HepG2 (cell line): ENCODE data around the gene PIEZO1. TPM values are rescaled to one million over a fixed set of nuclear protein-coding genes. Genes with fewer than 3 reads are reported as not detected.

Experiments
- DMAP1 ChIP-seq: IDR thresholded peaks from 2 replicates; pipeline ENCODE4 v1.6.1; 2016
- GFI1 ChIP-seq: sonication (generic); formaldehyde crosslinking; IDR thresholded peaks from 2 replicates; pipeline ENCODE4 v1.5.0; 2020; ENCODE audit warnings: missing genetic modification reagents, mild to moderate bottlenecking, borderline replicate concordance
- HCFC1 ChIP-seq: fragments of 150-350 bp; IDR thresholded peaks from 2 replicates; pipeline ENCODE4 v1.6.1; 2014; ENCODE audit warnings: low read depth, low read length
- HDAC1 ChIP-seq: sonication (generic); formaldehyde crosslinking; IDR thresholded peaks from 2 replicates; pipeline ENCODE4 v1.5.1; 2020; ENCODE audit warnings: mild to moderate bottlenecking, missing genetic modification reagents
- HHEX ChIP-seq: IDR thresholded peaks from 2 replicates; pipeline ENCODE4 v1.6.1; 2016; ENCODE audit warnings: control low read depth
- IRX3 ChIP-seq: sonication (generic); formaldehyde crosslinking; IDR thresholded peaks from 2 replicates; pipeline ENCODE4 v1.8.1; 2023; ENCODE audit warnings: mild to moderate bottlenecking, low read depth, missing genetic modification reagents, borderline replicate concordance
- KDM4B ChIP-seq: sonication (generic); formaldehyde crosslinking; IDR thresholded peaks from 2 replicates; pipeline ENCODE4 v1.4.0; 2020; ENCODE audit warnings: missing genetic modification reagents
- MLLT10 ChIP-seq: sonication (generic); formaldehyde crosslinking; IDR thresholded peaks from 2 replicates; pipeline ENCODE4 v1.4.0; 2020; ENCODE audit warnings: missing genetic modification reagents
- NFKBIZ ChIP-seq: IDR thresholded peaks from 2 replicates; pipeline ENCODE4 v1.6.1; 2018; ENCODE audit warnings: missing genetic modification reagents, missing compliant biosample characterization
- RNF2 ChIP-seq: fragments of 450-650 bp; conservative IDR thresholded peaks from 2 replicates; pipeline ENCODE4 v1.6.1; 2016; ENCODE audit warnings: low read depth
- SOX6 ChIP-seq, 2 experiments: fragments of 450-650 bp in 1 of 2; sonication (generic) in 1 of 2; formaldehyde crosslinking in 1 of 2; IDR thresholded peaks; 2 replicates each; pipeline versions ENCODE4 v1.4.0 to v1.6.1; 2017 to 2020; ENCODE audit warnings: antibody characterized with exemption in 1 of 2, mild to moderate bottlenecking in 1 of 2, missing genetic modification reagents in 1 of 2
- TGIF2 ChIP-seq: IDR thresholded peaks from 2 replicates; pipeline ENCODE4 v1.6.1; 2016; ENCODE audit warnings: control low read depth, missing compliant biosample characterization
- THAP11 ChIP-seq: IDR thresholded peaks from 2 replicates; pipeline ENCODE4 v1.6.1; 2016; ENCODE audit warnings: missing biosample characterization, missing genetic modification reagents
- ZFP37 ChIP-seq: sonication (generic); formaldehyde crosslinking; IDR thresholded peaks from 2 replicates; pipeline ENCODE4 v1.4.0; 2020; ENCODE audit warnings: missing genetic modification reagents, borderline replicate concordance
- ZNF350 ChIP-seq: sonication (generic); formaldehyde crosslinking; IDR thresholded peaks from 2 replicates; pipeline ENCODE4 v1.4.0; 2020; ENCODE audit warnings: mild to moderate bottlenecking, low read depth, missing genetic modification reagents, borderline replicate concordance
- ZNF747 ChIP-seq: sonication (generic); formaldehyde crosslinking; IDR thresholded peaks from 2 replicates; pipeline ENCODE4 v1.8.1; 2023; ENCODE audit warnings: missing genetic modification reagents, mild to moderate bottlenecking, borderline replicate concordance
- polyA plus RNA-seq, 8 experiments: library from polyadenylated mRNA; depleted of rRNA in 3 of 8; stranded (reverse) in 7 of 8; unstranded in 1 of 8; fragments of >200 nt; fragmentation: Illumina TruSeq in 4 of 8; extraction: Trizol in 4 of 8; gene quantifications; 2 replicates each; pipeline versions ENCODE4 v1.2.1 to v1.2.3, GENCODE V29; 2011 to 2016; ENCODE audit warnings: low read depth in 4 of 8, missing spikeins in 1 of 8, mixed read lengths in 1 of 8; ENCODE audit not compliant: insufficient read depth in 1 of 8
- total RNA-seq, 5 experiments: library from RNA; depleted of rRNA; stranded (reverse); fragments of >200 nt; fragmentation: Illumina TruSeq; extraction: Trizol; gene quantifications; 2 replicates each; pipeline ENCODE4 v1.2.3, GENCODE V29; 2016; ENCODE audit warnings: low read depth in 1 of 5
- TF ChIP-seq, protein P1 (sequence below): sonication (generic); formaldehyde crosslinking; IDR thresholded peaks from 2 replicates; pipeline ENCODE4 v1.4.0; 2020; ENCODE audit warnings: missing genetic modification reagents, borderline replicate concordance
- TF ChIP-seq, protein P2 (sequence below): sonication (generic); formaldehyde crosslinking; IDR thresholded peaks from 2 replicates; pipeline ENCODE4 v1.8.0; 2022; ENCODE audit warnings: mild to moderate bottlenecking, missing genetic modification reagents, moderate library complexity
- TF ChIP-seq, protein P3 (sequence below): sonication (generic); formaldehyde crosslinking; IDR thresholded peaks from 2 replicates; pipeline ENCODE4 v1.4.0; 2020; ENCODE audit warnings: missing genetic modification reagents
- TF ChIP-seq, protein P4 (sequence below): IDR thresholded peaks from 2 replicates; pipeline ENCODE4 v1.6.1; 2016; ENCODE audit warnings: missing compliant biosample characterization, missing genetic modification reagents, borderline replicate concordance

The PIEZO1 gene
- total and polyA plus RNA-seq, 2 of the 13 experiments (the other 11 are each of a cell fraction or from before 2014, with no cell fraction given): 67.9 to 85.0 TPM

DNA sequence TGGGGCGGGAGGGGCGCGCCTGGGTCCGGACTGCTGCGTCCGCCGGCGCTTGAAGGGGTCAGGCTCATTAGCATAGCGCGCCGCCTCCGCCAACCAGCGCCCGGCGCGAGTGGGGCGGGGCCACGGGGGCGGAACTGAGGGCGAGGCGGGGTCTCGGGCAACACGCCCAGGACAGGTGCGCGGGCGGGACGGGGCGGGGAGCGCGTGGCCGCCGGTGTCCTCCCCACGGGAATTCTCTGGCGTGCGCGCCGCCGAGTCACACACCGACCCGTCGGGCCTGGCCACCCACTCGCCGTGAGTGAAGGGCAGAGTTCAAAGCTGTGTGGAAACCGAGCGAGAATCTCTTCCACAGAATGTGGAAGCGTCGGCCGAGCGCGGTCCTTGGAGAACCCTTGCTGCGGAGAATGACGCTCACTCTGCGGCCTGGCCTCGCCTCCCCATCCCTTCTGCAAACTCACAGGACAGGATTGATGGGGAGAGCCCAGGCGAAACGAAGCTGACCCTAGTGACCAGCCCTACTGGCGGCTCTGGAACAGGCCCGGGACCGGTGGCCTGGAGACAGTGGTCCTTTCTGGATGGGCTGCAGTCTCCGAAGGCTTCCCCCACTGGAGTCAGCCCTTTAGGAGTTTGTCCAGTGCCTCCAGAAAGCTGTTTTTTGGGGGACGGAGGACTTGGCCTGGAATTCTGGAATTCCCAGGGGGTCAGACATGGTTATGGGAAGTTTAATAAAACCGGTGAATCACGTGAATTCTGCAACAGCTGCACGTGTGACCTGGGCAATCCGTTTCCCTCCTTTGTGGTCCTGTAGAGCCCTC is 98.4 kb downstream of the PIEZO1 start, which contains the start of gene SNAI3 (continued):
- TF ChIP-seq SOX6 (IDR thresholded peaks at IDR 0.05) (no peak), SOX6 (CRISPR knock-in tag; IDR thresholded peaks at IDR 0.05) (peak; percentile 66; the same call in 1 of the 2 replicates), HDAC1 (peak; percentile 74; the same call in 1 of the 2 replicates), GFI1 (peak; percentile 26; the same call in 1 of the 2 replicates), ZNF350 (CRISPR knock-in tag) (no peak; the same call in 1 of the 2 replicates), IRX3 (no peak), HHEX (CRISPR knock-in tag) (no peak), MLLT10 (CRISPR knock-in tag) (no peak), KDM4B (CRISPR knock-in tag) (peak; percentile 3; the same call in 1 of the 2 replicates), ZNF747 (CRISPR knock-in tag) (peak; percentile 63; the same call in 1 of the 2 replicates), NFKBIZ (0 out of 2 replicates have a peak, but pooled peaks have one; percentile 30), RNF2 (no peak), TGIF2 (CRISPR knock-in tag) (no peak), THAP11 (CRISPR knock-in tag) (no peak), HCFC1 (no peak), ZFP37 (CRISPR knock-in tag) (0 out of 2 replicates have a peak, but pooled peaks have one; percentile 40), DMAP1 (CRISPR knock-in tag) (0 out of 2 replicates have a peak, but pooled peaks have one; percentile 29)
- TF ChIP-seq, protein P1, sequence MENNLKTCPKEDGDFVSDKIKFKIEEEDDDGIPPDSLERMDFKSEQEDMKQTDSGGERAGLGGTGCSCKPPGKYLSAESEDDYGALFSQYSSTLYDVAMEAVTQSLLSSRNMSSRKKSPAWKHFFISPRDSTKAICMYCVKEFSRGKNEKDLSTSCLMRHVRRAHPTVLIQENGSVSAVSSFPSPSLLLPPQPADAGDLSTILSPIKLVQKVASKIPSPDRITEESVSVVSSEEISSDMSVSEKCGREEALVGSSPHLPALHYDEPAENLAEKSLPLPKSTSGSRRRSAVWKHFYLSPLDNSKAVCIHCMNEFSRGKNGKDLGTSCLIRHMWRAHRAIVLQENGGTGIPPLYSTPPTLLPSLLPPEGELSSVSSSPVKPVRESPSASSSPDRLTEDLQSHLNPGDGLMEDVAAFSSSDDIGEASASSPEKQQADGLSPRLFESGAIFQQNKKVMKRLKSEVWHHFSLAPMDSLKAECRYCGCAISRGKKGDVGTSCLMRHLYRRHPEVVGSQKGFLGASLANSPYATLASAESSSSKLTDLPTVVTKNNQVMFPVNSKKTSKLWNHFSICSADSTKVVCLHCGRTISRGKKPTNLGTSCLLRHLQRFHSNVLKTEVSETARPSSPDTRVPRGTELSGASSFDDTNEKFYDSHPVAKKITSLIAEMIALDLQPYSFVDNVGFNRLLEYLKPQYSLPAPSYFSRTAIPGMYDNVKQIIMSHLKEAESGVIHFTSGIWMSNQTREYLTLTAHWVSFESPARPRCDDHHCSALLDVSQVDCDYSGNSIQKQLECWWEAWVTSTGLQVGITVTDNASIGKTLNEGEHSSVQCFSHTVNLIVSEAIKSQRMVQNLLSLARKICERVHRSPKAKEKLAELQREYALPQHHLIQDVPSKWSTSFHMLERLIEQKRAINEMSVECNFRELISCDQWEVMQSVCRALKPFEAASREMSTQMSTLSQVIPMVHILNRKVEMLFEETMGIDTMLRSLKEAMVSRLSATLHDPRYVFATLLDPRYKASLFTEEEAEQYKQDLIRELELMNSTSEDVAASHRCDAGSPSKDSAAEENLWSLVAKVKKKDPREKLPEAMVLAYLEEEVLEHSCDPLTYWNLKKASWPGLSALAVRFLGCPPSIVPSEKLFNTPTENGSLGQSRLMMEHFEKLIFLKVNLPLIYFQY: no peak
- TF ChIP-seq, protein P2, sequence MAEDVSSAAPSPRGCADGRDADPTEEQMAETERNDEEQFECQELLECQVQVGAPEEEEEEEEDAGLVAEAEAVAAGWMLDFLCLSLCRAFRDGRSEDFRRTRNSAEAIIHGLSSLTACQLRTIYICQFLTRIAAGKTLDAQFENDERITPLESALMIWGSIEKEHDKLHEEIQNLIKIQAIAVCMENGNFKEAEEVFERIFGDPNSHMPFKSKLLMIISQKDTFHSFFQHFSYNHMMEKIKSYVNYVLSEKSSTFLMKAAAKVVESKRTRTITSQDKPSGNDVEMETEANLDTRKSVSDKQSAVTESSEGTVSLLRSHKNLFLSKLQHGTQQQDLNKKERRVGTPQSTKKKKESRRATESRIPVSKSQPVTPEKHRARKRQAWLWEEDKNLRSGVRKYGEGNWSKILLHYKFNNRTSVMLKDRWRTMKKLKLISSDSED: no peak; the same call in 1 of the 2 replicates
- TF ChIP-seq, protein P3, sequence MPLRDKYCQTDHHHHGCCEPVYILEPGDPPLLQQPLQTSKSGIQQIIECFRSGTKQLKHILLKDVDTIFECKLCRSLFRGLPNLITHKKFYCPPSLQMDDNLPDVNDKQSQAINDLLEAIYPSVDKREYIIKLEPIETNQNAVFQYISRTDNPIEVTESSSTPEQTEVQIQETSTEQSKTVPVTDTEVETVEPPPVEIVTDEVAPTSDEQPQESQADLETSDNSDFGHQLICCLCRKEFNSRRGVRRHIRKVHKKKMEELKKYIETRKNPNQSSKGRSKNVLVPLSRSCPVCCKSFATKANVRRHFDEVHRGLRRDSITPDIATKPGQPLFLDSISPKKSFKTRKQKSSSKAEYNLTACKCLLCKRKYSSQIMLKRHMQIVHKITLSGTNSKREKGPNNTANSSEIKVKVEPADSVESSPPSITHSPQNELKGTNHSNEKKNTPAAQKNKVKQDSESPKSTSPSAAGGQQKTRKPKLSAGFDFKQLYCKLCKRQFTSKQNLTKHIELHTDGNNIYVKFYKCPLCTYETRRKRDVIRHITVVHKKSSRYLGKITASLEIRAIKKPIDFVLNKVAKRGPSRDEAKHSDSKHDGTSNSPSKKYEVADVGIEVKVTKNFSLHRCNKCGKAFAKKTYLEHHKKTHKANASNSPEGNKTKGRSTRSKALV (CRISPR knock-in tag): no peak
- TF ChIP-seq, protein P4, sequence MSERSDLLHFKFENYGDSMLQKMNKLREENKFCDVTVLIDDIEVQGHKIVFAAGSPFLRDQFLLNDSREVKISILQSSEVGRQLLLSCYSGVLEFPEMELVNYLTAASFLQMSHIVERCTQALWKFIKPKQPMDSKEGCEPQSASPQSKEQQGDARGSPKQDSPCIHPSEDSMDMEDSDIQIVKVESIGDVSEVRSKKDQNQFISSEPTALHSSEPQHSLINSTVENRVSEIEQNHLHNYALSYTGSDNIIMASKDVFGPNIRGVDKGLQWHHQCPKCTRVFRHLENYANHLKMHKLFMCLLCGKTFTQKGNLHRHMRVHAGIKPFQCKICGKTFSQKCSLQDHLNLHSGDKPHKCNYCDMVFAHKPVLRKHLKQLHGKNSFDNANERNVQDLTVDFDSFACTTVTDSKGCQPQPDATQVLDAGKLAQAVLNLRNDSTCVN: no peak
